ENCODE results near the gene SCN1A.

DNA sequence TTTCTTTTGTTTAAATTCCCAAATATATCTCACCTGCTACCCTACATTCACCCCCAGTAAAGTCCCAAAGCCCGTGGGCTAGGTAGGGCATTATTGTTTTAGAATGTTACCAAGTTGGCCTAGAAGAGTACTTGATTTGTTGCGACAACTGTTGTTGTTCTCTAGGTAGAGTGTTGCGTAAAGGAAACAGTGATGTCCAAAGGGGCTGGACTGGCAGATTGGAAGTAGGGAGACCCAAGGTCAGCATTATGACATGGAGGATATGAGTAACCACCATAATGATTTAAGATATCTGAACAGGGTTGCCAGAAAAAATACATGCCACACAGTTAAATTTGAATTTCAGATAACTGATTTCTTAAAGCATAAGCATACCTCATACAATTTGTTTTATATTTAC is 39.2 kb downstream of the SCN1A start:
- TF ChIP-seq POLR2AphosphoS5 (IDR thresholded peaks at IDR 0.05) (no peak), CTCF (IDR thresholded peaks at IDR 0.05) (no peak), EP300 (IDR thresholded peaks at IDR 0.05) (no peak), POLR2A (IDR thresholded peaks at IDR 0.05) (no peak)

Measured in upper lobe of left lung (tissue), 4 donors.